Measurements from ENCODE around the gene TCEA2. TPM values are rescaled to one million over a fixed set of nuclear protein-coding genes. Genes with fewer than 3 reads are reported as not detected.

Gene TCEA2
- total and polyA plus RNA-seq, 2 of the 13 experiments (the other 11 are each of a cell fraction or from before 2014, with no cell fraction given): 28.1 to 33.7 TPM

DNA sequence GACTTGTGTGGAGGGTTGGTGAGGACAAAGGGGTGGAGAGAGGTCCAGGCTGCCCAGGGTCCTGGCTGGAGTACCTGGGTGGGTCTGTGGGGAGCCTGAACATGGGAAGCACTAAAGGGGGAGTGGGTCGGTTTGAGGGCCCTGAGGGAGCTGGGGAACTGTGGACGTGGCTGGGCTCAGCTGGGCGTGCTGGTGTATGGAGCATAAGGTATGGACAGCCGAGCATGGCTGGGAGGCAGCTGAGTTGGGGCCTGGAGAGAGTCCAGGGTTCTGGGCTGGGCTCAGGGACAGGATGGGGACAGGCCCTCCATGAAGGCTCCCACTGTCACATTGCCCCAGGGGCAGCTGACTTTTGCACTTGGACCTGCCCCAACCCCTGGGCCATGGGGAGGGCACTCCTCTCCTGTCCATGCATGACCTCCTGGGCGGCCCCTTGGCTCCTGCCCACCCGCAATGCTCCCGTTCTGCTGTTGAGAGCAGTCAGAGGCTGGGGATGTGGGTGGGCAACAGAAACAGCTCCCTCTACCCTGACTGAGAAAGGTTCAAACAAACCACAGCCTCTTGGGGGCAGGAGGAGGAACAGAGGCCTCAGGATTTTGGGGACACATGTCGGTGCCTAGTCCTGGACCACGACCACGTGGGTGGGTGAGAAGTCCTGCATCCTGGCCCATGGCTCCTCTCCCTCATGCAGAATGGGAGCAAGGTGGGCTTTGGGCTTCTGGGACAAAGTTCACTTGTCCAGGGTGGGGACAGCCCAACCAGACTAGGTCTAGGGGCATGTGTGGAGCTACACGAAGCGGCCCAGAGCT lies 22.6 kb upstream of the TCEA2 start (continued):
- no peak for TF ChIP-seq ZNF230 (CRISPR knock-in tag; IDR thresholded peaks at IDR 0.05)
- no peak for TF ChIP-seq TRIM24 (CRISPR knock-in tag; IDR thresholded peaks at IDR 0.05)
- TF ChIP-seq, protein P1, sequence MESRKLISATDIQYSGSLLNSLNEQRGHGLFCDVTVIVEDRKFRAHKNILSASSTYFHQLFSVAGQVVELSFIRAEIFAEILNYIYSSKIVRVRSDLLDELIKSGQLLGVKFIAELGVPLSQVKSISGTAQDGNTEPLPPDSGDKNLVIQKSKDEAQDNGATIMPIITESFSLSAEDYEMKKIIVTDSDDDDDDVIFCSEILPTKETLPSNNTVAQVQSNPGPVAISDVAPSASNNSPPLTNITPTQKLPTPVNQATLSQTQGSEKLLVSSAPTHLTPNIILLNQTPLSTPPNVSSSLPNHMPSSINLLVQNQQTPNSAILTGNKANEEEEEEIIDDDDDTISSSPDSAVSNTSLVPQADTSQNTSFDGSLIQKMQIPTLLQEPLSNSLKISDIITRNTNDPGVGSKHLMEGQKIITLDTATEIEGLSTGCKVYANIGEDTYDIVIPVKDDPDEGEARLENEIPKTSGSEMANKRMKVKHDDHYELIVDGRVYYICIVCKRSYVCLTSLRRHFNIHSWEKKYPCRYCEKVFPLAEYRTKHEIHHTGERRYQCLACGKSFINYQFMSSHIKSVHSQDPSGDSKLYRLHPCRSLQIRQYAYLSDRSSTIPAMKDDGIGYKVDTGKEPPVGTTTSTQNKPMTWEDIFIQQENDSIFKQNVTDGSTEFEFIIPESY (CRISPR knock-in tag; IDR thresholded peaks at IDR 0.05): 0 out of 2 replicates have a peak, but pooled peaks have one; percentile 1
- TF ChIP-seq, protein P2, sequence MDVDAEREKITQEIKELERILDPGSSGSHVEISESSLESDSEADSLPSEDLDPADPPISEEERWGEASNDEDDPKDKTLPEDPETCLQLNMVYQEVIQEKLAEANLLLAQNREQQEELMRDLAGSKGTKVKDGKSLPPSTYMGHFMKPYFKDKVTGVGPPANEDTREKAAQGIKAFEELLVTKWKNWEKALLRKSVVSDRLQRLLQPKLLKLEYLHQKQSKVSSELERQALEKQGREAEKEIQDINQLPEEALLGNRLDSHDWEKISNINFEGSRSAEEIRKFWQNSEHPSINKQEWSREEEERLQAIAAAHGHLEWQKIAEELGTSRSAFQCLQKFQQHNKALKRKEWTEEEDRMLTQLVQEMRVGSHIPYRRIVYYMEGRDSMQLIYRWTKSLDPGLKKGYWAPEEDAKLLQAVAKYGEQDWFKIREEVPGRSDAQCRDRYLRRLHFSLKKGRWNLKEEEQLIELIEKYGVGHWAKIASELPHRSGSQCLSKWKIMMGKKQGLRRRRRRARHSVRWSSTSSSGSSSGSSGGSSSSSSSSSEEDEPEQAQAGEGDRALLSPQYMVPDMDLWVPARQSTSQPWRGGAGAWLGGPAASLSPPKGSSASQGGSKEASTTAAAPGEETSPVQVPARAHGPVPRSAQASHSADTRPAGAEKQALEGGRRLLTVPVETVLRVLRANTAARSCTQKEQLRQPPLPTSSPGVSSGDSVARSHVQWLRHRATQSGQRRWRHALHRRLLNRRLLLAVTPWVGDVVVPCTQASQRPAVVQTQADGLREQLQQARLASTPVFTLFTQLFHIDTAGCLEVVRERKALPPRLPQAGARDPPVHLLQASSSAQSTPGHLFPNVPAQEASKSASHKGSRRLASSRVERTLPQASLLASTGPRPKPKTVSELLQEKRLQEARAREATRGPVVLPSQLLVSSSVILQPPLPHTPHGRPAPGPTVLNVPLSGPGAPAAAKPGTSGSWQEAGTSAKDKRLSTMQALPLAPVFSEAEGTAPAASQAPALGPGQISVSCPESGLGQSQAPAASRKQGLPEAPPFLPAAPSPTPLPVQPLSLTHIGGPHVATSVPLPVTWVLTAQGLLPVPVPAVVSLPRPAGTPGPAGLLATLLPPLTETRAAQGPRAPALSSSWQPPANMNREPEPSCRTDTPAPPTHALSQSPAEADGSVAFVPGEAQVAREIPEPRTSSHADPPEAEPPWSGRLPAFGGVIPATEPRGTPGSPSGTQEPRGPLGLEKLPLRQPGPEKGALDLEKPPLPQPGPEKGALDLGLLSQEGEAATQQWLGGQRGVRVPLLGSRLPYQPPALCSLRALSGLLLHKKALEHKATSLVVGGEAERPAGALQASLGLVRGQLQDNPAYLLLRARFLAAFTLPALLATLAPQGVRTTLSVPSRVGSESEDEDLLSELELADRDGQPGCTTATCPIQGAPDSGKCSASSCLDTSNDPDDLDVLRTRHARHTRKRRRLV (CRISPR knock-in tag; IDR thresholded peaks at IDR 0.05): peak; percentile 56; the same call in 1 of the 2 replicates
- TF ChIP-seq TBX2 (CRISPR knock-in tag; IDR thresholded peaks at IDR 0.05; ENCODE audit: borderline replicate concordance): no peak; the same call in none of the 2 replicates
- TF ChIP-seq, protein P3, sequence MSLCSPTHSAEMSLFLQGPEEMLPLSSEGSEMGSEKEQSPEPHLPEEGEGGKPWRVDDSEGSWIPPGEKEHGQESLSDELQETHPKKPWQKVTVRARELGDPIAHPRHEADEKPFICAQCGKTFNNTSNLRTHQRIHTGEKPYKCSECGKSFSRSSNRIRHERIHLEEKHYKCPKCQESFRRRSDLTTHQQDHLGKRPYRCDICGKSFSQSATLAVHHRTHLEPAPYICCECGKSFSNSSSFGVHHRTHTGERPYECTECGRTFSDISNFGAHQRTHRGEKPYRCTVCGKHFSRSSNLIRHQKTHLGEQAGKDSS (CRISPR knock-in tag; IDR thresholded peaks at IDR 0.05; ENCODE audit: borderline replicate concordance, low read depth): no peak; the same call in 1 of the 2 replicates
- TF ChIP-seq ZNF792 (CRISPR knock-in tag; IDR thresholded peaks at IDR 0.05): peak; percentile 15
- TF ChIP-seq, protein P4, sequence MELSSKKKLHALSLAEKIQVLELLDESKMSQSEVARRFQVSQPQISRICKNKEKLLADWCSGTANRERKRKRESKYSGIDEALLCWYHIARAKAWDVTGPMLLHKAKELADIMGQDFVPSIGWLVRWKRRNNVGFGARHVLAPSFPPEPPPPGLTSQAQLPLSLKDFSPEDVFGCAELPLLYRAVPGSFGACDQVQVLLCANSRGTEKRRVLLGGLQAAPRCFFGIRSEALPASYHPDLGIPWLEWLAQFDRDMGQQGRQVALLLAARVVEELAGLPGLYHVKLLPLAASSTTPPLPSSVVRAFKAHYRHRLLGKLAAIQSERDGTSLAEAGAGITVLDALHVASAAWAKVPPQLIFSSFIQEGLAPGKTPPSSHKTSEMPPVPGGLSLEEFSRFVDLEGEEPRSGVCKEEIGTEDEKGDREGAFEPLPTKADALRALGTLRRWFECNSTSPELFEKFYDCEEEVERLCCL (CRISPR knock-in tag; IDR thresholded peaks at IDR 0.05; ENCODE audit: borderline replicate concordance): no peak
- TF ChIP-seq GLI4 (CRISPR knock-in tag; IDR thresholded peaks at IDR 0.05; ENCODE audit: borderline replicate concordance): no peak
- TF ChIP-seq CHD2 (IDR thresholded peaks at IDR 0.05; ENCODE audit: low read depth, low read length): no peak
- TF ChIP-seq ZNF674 (CRISPR knock-in tag; IDR thresholded peaks at IDR 0.05; ENCODE audit: low read depth): no peak
- TF ChIP-seq, protein P5, sequence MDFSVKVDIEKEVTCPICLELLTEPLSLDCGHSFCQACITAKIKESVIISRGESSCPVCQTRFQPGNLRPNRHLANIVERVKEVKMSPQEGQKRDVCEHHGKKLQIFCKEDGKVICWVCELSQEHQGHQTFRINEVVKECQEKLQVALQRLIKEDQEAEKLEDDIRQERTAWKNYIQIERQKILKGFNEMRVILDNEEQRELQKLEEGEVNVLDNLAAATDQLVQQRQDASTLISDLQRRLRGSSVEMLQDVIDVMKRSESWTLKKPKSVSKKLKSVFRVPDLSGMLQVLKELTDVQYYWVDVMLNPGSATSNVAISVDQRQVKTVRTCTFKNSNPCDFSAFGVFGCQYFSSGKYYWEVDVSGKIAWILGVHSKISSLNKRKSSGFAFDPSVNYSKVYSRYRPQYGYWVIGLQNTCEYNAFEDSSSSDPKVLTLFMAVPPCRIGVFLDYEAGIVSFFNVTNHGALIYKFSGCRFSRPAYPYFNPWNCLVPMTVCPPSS (IDR thresholded peaks at IDR 0.05): no peak
- TF ChIP-seq, protein P6, sequence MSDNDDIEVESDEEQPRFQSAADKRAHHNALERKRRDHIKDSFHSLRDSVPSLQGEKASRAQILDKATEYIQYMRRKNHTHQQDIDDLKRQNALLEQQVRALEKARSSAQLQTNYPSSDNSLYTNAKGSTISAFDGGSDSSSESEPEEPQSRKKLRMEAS (IDR thresholded peaks at IDR 0.05): peak; percentile 55
- no peak for TF ChIP-seq NFKBIZ (CRISPR knock-in tag; IDR thresholded peaks at IDR 0.05)
- no peak for TF ChIP-seq ZNF3 (CRISPR knock-in tag; IDR thresholded peaks at IDR 0.05)
- no peak for TF ChIP-seq ZNF260 (CRISPR knock-in tag; IDR thresholded peaks at IDR 0.05; ENCODE audit: borderline replicate concordance, low read depth)
- no peak for TF ChIP-seq ZFP41 (CRISPR knock-in tag; IDR thresholded peaks at IDR 0.05; ENCODE audit: borderline replicate concordance)
